GM12878 (cell line): Measurements from ENCODE around the gene CYP46A1. TPM values are rescaled to one million over a fixed set of nuclear protein-coding genes. Genes with fewer than 3 reads are reported as not detected.

Experiments used
- ATAC-seq: fragments of 200-7000 bp; cut with Tn5 transposase; 3 replicates; pipeline ENCODE4 v1.9.1; 2020; ENCODE audit warnings: mild to moderate bottlenecking, moderate library complexity
- BruUV-seq: library from RNA; stranded (reverse); fragments of 400-500 nt; replicated peaks from 2 replicates; lab custom pipeline; 2021; lab: Mats Ljungman, UMichigan
- CTCF ChIA-PET: fragments of 300-600 bp; sonication (Branson Sonifier 250); formaldehyde crosslinking; extraction: SDS; loops from one replicate; lab custom pipeline; 2021; ENCODE audit warnings: inconsistent platforms; lab: Yijun Ruan, JAX
- POLR2A ChIA-PET: fragments of 350-600 bp; formaldehyde crosslinking; extraction: SDS; loops from one replicate; lab custom pipeline; 2021; ENCODE audit warnings: inconsistent platforms; lab: Charles Lee
- RAD21 ChIA-PET: fragments of 300-600 bp; sonication (Branson Sonifier 250); formaldehyde crosslinking; loops from one replicate; lab custom pipeline; 2023; ENCODE audit warnings: antibody characterized with exemption; ENCODE audit not compliant: unreplicated experiment; lab: Charles Lee
- SMC1A ChIA-PET: fragments of 300-600 bp; sonication (Branson Sonifier 250); formaldehyde crosslinking; loops from one replicate; lab custom pipeline; 2023; ENCODE audit not compliant: unreplicated experiment, uncharacterized antibody; lab: Charles Lee
- DNase-seq: peaks from one replicate; pipeline ENCODE4 v3.0.0-alpha.2; 2011; ENCODE audit warnings: low read depth, low spot score
- FAIRE-seq: peaks from 3 replicates; lab custom pipeline; 2011; peaks lifted over from hg19 to GRCh38; lab: Jason Lieb, UNC
- H2AFZ ChIP-seq: 2 replicates; pipeline ENCODE4 v1.6.0; 2011; ENCODE audit warnings: low read depth, low read length, control low read depth; ENCODE audit not compliant: control insufficient read depth
- H3K27ac ChIP-seq: 2 replicates; pipeline ENCODE4 v1.5.1; 2011; ENCODE audit warnings: control low read depth; ENCODE audit not compliant: control insufficient read depth, insufficient read depth
- H3K27me3 ChIP-seq, 2 experiments: replicated peaks in 1 of 2; 2 replicates each; pipeline versions ENCODE4 v1.6.0 to v1.6.1; 2011; ENCODE audit warnings: low read length in 1 of 2; ENCODE audit not compliant: control insufficient read depth in 2 of 2, insufficient read depth in 2 of 2
- H3K36me3 ChIP-seq, 2 experiments: 2 replicates each; pipeline ENCODE4 v1.5.1; 2011; ENCODE audit warnings: low read length in 1 of 2; ENCODE audit not compliant: control insufficient read depth in 2 of 2, insufficient read depth in 2 of 2
- H3K4me1 ChIP-seq: 2 replicates; pipeline ENCODE4 v1.6.1; 2011; ENCODE audit warnings: mild to moderate bottlenecking, low read length, moderate library complexity, mixed read lengths; ENCODE audit not compliant: control insufficient read depth, insufficient read depth
- H3K4me2 ChIP-seq: 2 replicates; pipeline ENCODE4 v1.6.0; 2011; ENCODE audit warnings: control low read depth; ENCODE audit not compliant: control insufficient read depth, insufficient read depth
- H3K4me3 ChIP-seq: fragments of 200-600 bp; sonication (generic); 2 replicates; pipeline ENCODE4 v1.5.1; 2016
- H3K79me2 ChIP-seq: 2 replicates; pipeline ENCODE4 v1.6.0; 2011; ENCODE audit warnings: low read length; ENCODE audit not compliant: control insufficient read depth, insufficient read depth
- H3K9ac ChIP-seq: 2 replicates; pipeline ENCODE4 v1.8.0; 2011; ENCODE audit warnings: low read length, control low read depth, mixed read lengths; ENCODE audit not compliant: control insufficient read depth, insufficient read depth
- H3K9me3 ChIP-seq: replicated peaks from 3 replicates; pipeline ENCODE4 v1.5.1; 2011; ENCODE audit warnings: mild to moderate bottlenecking, low read length; ENCODE audit not compliant: control insufficient read depth, insufficient read depth
- H4K20me1 ChIP-seq: 2 replicates; pipeline ENCODE4 v1.6.0; 2011; ENCODE audit not compliant: control insufficient read depth, insufficient read depth
- BHLHE40 ChIP-seq, 2 experiments: fragments of 450-650 bp in 1 of 2; IDR thresholded peaks; 2 replicates each; pipeline ENCODE4 v1.6.1; 2011 to 2017; ENCODE audit warnings: low read depth in 2 of 2, borderline replicate concordance in 1 of 2, improper control_type of control experiment in 1 of 2, low read length in 1 of 2, mild to moderate bottlenecking in 1 of 2
- FOXM1 ChIP-seq: IDR thresholded peaks from 2 replicates; pipeline ENCODE4 v1.6.1; 2012; ENCODE audit warnings: low read depth, mild to moderate bottlenecking, inconsistent platforms, low read length, moderate library complexity
- MYB ChIP-seq: fragments of 150-350 bp; IDR thresholded peaks from 2 replicates; pipeline ENCODE4 v1.6.1; 2014; ENCODE audit warnings: mild to moderate bottlenecking, low read depth, low read length, borderline replicate concordance
- ZBTB4 ChIP-seq: fragments of 450-650 bp; formaldehyde crosslinking; IDR thresholded peaks from 2 replicates; pipeline ENCODE4 v1.4.0; 2022; ENCODE audit warnings: mild to moderate bottlenecking, moderate library complexity
- WGBS: methylation state at CpG from one replicate; pipeline ENCODE4 v1.1.6; 2016; ENCODE audit warnings: low lambda C conversion rate; ENCODE audit not compliant: insufficient replicate concordance, insufficient coverage; ENCODE audit errors: missing lambda C conversion rate; 5-methylcytosine and 5-hydroxymethylcytosine counted together
- in situ Hi-C: fragments of 300-500 bp; cut with MboI; formaldehyde crosslinking; loops from 9 replicates; pipeline ENCODE4 v1.14.3; 2018; ENCODE audit warnings: mixed read lengths
- intact Hi-C: fragments of 100-400 bp; cut with micrococcal nuclease; formaldehyde crosslinking; loops from one replicate; pipeline ENCODE4 v1.14.2; 2022; ENCODE audit not compliant: unreplicated experiment
- polyA plus RNA-seq, 11 experiments: library from polyadenylated mRNA; depleted of rRNA in 4 of 11; unstranded in 6 of 11; stranded (reverse) in 5 of 11; fragments of >200 nt; fragmentation: Nextera tagmentation in 4 of 11; fragmentation: Illumina TruSeq in 1 of 11; extraction: Ambion mirVana in 4 of 11; extraction: Trizol in 1 of 11; gene quantifications; 1 replicate in 1 of 11; 2 replicates in 10 of 11; pipeline versions ENCODE4 v1.2.1 to v1.2.3, GENCODE V29; 2011 to 2016; ENCODE audit warnings: inconsistent platforms in 2 of 11, missing spikeins in 2 of 11, low read depth in 1 of 11
- total RNA-seq, 4 experiments: library from RNA; depleted of rRNA in 3 of 4; stranded (reverse); fragments of >200 nt in 3 of 4; fragmentation: Illumina TruSeq in 1 of 4; extraction: Trizol in 1 of 4; gene quantifications; 2 replicates each; pipeline versions ENCODE4 v1.2.1 to v1.2.3, GENCODE V29; 2013 to 2021
- TF ChIP-seq, protein P1 (sequence below): fragments of 450-650 bp; IDR thresholded peaks from 2 replicates; pipeline ENCODE4 v1.6.1; 2016; ENCODE audit warnings: mild to moderate bottlenecking
- TF ChIP-seq, protein P2 (sequence below): IDR thresholded peaks from 2 replicates; pipeline ENCODE4 v1.6.1; 2011; ENCODE audit warnings: borderline replicate concordance, low read depth, mild to moderate bottlenecking, moderate library complexity, low read length; ENCODE audit not compliant: insufficient read depth, poor library complexity, severe bottlenecking

Gene CYP46A1
- total and polyA plus RNA-seq, 10 of the 15 experiments (the other 5 are each of a cell fraction or from before 2014, with no cell fraction given) = 0.04 to 0.11 TPM; not detected in 8

- H3K9ac ChIP-seq = no peak overlapping the region
- H4K20me1 ChIP-seq = no peaks in the 10 kb centered on the region
- DNase-seq = no peak
- H3K27me3 ChIP-seq = peaks cover 0 to 2% of the 10 kb centered on the region in 2 experiments
- no peak for ATAC-seq
- no peak overlapping the region for H2AFZ ChIP-seq
- no peaks in the 10 kb centered on the region for H3K4me1 ChIP-seq
- FAIRE-seq = no peak
- no peak overlapping the region for H3K4me2 ChIP-seq
- TF ChIP-seq MYB = no peak
- peak in 1 of 2 experiments; percentile 43; a peak in 2 of 4 replicates for TF ChIP-seq BHLHE40 (IDR thresholded peaks at IDR 0.05; ENCODE audit: borderline replicate concordance in 1 of 2, low read depth in 2 of 2, low read length in 1 of 2)
- TF ChIP-seq, protein P1, sequence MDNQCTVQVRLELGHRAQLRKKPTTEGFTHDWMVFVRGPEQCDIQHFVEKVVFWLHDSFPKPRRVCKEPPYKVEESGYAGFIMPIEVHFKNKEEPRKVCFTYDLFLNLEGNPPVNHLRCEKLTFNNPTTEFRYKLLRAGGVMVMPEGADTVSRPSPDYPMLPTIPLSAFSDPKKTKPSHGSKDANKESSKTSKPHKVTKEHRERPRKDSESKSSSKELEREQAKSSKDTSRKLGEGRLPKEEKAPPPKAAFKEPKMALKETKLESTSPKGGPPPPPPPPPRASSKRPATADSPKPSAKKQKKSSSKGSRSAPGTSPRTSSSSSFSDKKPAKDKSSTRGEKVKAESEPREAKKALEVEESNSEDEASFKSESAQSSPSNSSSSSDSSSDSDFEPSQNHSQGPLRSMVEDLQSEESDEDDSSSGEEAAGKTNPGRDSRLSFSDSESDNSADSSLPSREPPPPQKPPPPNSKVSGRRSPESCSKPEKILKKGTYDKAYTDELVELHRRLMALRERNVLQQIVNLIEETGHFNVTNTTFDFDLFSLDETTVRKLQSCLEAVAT = no peak
- TF ChIP-seq ZBTB4 (CRISPR knock-in tag) = no peak
- TF ChIP-seq, protein P2, sequence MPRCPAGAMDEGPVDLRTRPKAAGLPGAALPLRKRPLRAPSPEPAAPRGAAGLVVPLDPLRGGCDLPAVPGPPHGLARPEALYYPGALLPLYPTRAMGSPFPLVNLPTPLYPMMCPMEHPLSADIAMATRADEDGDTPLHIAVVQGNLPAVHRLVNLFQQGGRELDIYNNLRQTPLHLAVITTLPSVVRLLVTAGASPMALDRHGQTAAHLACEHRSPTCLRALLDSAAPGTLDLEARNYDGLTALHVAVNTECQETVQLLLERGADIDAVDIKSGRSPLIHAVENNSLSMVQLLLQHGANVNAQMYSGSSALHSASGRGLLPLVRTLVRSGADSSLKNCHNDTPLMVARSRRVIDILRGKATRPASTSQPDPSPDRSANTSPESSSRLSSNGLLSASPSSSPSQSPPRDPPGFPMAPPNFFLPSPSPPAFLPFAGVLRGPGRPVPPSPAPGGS = peak; percentile 39
- TF ChIP-seq FOXM1 = no peak
- ChIA-PET RAD21 (no interaction called here), CTCF (no interaction called here), SMC1A (no interaction called here), POLR2A (no interaction called here)
- WGBS = 32% methylated on average over 26 of the region's 26 CpGs
- no peak overlapping the region for H3K27ac ChIP-seq
- H3K79me2 ChIP-seq = no peaks in the 10 kb centered on the region
- BruUV-seq = no TSS peak
- in situ Hi-C loops = no loop called here
- H3K9me3 ChIP-seq = no peaks in the 10 kb centered on the region
- intact Hi-C loops = no loop called here
- no peaks in the 10 kb centered on the region for H3K36me3 ChIP-seq
- H3K4me3 ChIP-seq = no peak overlapping the region
Measured at GRCh38 chr14:99733540-99734405, 49.7 kb downstream of the CYP46A1 start.
